ENCODE data around the gene SYTL5.

The SYTL5 gene

DNA sequence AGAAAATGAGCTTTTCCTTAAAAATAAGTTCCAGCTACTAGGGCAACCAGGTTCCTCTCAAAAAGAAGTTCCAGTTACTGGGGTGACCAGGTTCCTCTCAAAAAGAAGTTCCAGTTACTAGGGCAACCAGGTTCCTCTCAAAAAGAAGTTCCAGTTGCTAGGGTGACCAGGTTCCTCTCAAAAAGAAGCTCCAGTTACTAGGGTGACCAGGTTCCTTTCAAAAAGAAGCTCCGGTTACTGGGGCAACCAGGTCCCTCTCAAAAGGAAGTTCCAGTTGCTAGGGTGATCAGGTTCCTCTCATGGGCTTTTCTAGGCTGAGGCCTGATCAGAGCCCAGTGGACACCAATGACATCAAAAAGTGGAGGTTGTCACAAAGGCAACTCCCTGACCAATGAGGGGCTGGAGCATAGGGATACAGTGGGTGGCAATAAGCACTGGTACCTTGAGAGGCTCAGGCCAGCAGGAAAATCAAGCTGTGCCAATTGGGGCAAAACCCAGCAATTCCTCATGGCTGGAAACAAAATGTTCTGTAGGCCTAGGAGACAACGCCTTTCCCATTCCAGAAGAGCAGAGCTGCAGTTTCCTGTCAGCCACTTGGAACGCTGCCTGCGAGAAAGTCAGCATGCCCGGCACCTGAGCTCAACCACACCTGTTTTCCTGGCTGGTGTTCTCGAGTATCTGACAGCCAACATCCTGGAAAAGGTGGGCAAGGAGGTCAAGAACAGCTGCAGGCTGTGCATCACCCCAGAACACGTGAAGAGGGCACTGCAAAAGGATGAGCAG, 12.3 kb upstream of the SYTL5 start:
- H3K36me3 ChIP-seq (ENCODE audit: insufficient read depth, low read length) = no peaks in the 10 kb centered on the region
- peaks cover 0 to 4% of the 10 kb centered on the region in 2 donors for H3K27me3 ChIP-seq (ENCODE audit: control insufficient read depth in 1 of 2, insufficient read depth in 2 of 2, low read length in 2 of 2)
- H3K4me1 ChIP-seq (ENCODE audit: insufficient read depth, low read length) = no peaks in the 10 kb centered on the region
- no peak overlapping the region for H3K9ac ChIP-seq (ENCODE audit: low read length)
- H3K4me3 ChIP-seq (ENCODE audit: low read depth in 1 of 2, low read length in 2 of 2) = no peak overlapping the region
- H3K27ac ChIP-seq (ENCODE audit: low read depth, low read length) = no peak overlapping the region
- no peaks in the 10 kb centered on the region for H3K9me3 ChIP-seq (ENCODE audit: low read length)

DNA sequence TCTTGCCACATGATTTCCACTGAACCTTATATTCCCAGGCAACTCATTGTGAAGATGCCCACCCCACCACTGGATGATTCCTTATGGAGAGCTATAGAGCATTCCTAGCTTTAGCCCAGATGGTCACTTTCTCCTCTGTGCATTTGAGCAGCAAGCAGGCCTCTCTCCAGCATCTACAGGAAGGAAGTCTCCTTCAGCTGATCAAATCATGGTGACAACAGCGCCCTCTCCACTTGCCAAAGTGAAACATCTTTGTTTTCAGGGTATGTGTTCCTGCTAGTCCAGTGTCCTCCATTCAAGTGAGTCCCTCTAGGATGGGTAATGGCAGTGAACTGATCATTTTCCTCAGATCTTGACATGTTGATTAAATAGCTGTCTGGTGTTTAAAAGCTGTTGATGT, 10.9 kb upstream of the SYTL5 start:
- no peak overlapping the region for H3K4me3 ChIP-seq (ENCODE audit: low read depth in 1 of 2, low read length in 2 of 2)
- no peak overlapping the region for H3K9ac ChIP-seq (ENCODE audit: low read length)
- no peak overlapping the region for H3K27ac ChIP-seq (ENCODE audit: low read depth, low read length)
- no peaks in the 10 kb centered on the region for H3K9me3 ChIP-seq (ENCODE audit: low read length)
- H3K27me3 ChIP-seq (ENCODE audit: control insufficient read depth in 1 of 2, insufficient read depth in 2 of 2, low read length in 2 of 2) = peaks cover 0 to 4% of the 10 kb centered on the region in 2 donors
- no peaks in the 10 kb centered on the region for H3K36me3 ChIP-seq (ENCODE audit: insufficient read depth, low read length)
- no peaks in the 10 kb centered on the region for H3K4me1 ChIP-seq (ENCODE audit: insufficient read depth, low read length)

- Histone ChIP-seq H3K9ac (ENCODE audit: low read length) (no peak overlapping the region), H3K4me3 (ENCODE audit: low read depth in 1 of 2, low read length in 2 of 2) (no peak overlapping the region), H3K27ac (ENCODE audit: low read depth, low read length) (no peak overlapping the region), H3K9me3 (ENCODE audit: low read length) (no peaks in the 10 kb centered on the region), H3K27me3 (ENCODE audit: control insufficient read depth in 1 of 2, insufficient read depth in 2 of 2, low read length in 2 of 2) (peaks cover 0 to 4% of the 10 kb centered on the region in 2 donors), H3K36me3 (ENCODE audit: insufficient read depth, low read length) (no peaks in the 10 kb centered on the region), H3K4me1 (ENCODE audit: insufficient read depth, low read length) (no peaks in the 10 kb centered on the region)
These were observed 9.3 kb upstream of the SYTL5 start for GRCh38 chrX:37997096-37997495.

GRCh38 chrX:37998586-37999262, 7.6 kb upstream of the SYTL5 start:
- H3K4me3 ChIP-seq (ENCODE audit: low read depth in 1 of 2, low read length in 2 of 2) = no peak overlapping the region
- no peak overlapping the region for H3K27ac ChIP-seq (ENCODE audit: low read depth, low read length)
- no peaks in the 10 kb centered on the region for H3K36me3 ChIP-seq (ENCODE audit: insufficient read depth, low read length)
- H3K9ac ChIP-seq (ENCODE audit: low read length) = no peak overlapping the region
- no peaks in the 10 kb centered on the region for H3K9me3 ChIP-seq (ENCODE audit: low read length)
- H3K27me3 ChIP-seq (ENCODE audit: control insufficient read depth in 1 of 2, insufficient read depth in 2 of 2, low read length in 2 of 2) = peaks cover 0 to 4% of the 10 kb centered on the region in 2 donors
- no peaks in the 10 kb centered on the region for H3K4me1 ChIP-seq (ENCODE audit: insufficient read depth, low read length)

DNA sequence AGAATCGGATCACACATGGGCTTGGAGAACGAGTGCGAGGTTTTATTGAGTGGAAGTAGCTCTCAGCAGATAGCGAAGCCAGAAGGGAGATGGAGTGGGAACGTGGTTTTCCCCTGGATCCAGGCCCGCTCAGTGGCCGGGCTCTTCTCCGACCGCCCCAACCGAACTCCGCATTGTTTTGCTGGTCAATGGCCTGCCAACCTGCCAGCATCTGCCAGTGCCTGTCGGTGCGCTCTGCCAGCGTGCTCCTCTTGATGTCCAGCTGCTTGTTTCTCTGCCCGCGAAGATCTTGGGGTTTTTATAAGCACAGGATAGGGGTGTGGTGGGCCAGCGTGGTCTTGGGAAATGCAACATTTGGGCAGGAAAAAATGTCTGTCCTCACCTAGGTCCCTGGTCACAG, 5.6 kb upstream of the SYTL5 start:
- Histone ChIP-seq H3K9ac (ENCODE audit: low read length) (no peak overlapping the region), H3K9me3 (ENCODE audit: low read length) (no peaks in the 10 kb centered on the region), H3K4me1 (ENCODE audit: insufficient read depth, low read length) (no peaks in the 10 kb centered on the region), H3K27me3 (ENCODE audit: control insufficient read depth in 1 of 2, insufficient read depth in 2 of 2, low read length in 2 of 2) (peaks cover 0 to 4% of the 10 kb centered on the region in 2 donors), H3K36me3 (ENCODE audit: insufficient read depth, low read length) (no peaks in the 10 kb centered on the region), H3K27ac (ENCODE audit: low read depth, low read length) (no peak overlapping the region), H3K4me3 (ENCODE audit: low read depth in 1 of 2, low read length in 2 of 2) (no peak overlapping the region)

DNA sequence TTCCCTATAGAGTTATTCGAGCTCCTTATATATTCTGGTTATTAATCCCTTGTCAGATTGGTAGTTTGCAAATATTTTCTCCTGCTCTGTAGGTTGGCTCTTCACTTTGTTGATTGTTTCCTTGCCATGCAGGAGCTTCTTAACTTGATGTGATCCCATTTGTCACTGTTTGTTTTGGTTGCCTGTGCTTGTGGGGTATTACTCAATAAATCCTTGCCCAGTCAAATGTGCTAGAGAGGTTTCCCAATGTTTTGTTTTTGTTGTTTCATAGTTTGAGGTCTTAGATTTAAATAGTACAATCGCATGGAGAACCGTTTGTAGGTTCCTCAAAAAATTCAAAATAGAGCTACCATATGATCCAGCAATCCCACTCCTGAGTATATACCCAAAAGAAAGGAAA, 2.3 kb upstream of the SYTL5 start:
- no peak overlapping the region for H3K27ac ChIP-seq (ENCODE audit: low read depth, low read length)
- no peaks in the 10 kb centered on the region for H3K9me3 ChIP-seq (ENCODE audit: low read length)
- no peak overlapping the region for H3K4me3 ChIP-seq (ENCODE audit: low read depth in 1 of 2, low read length in 2 of 2)
- no peaks in the 10 kb centered on the region for H3K4me1 ChIP-seq (ENCODE audit: insufficient read depth, low read length)
- H3K9ac ChIP-seq (ENCODE audit: low read length) = no peak overlapping the region
- H3K36me3 ChIP-seq (ENCODE audit: insufficient read depth, low read length) = no peaks in the 10 kb centered on the region
- no peaks in the 10 kb centered on the region for H3K27me3 ChIP-seq (ENCODE audit: control insufficient read depth in 1 of 2, insufficient read depth in 2 of 2, low read length in 2 of 2)

- Histone ChIP-seq H3K4me1 (ENCODE audit: insufficient read depth, low read length) (no peaks in the 10 kb centered on the region), H3K27ac (ENCODE audit: low read depth, low read length) (no peak overlapping the region)
These were observed 425 bp downstream of the SYTL5 start for GRCh38 chrX:38006778-38007177.

DNA sequence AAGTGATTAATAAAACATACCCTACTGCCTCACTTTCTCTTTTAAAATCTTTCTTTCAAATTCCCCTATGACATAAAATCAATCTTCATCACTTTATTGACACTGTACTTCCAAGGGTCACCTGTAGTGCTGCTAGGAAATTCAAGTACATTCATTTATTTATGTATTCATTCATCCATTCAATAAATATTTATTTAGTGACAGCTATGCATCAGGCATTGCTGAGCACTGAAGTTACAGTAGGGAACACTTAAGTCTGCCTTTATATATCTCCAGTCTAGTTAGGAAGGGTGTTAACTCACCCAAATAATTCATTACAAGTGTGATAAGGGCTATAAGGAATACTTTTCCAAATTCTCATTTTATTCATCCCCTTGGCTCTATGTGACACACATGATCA, 2.3 kb downstream of the SYTL5 start:
- Histone ChIP-seq H3K9ac (ENCODE audit: low read length) (no peak overlapping the region), H3K9me3 (ENCODE audit: low read length) (no peaks in the 10 kb centered on the region), H3K27ac (ENCODE audit: low read depth, low read length) (no peak overlapping the region), H3K4me1 (ENCODE audit: insufficient read depth, low read length) (no peaks in the 10 kb centered on the region), H3K27me3 (ENCODE audit: control insufficient read depth in 1 of 2, insufficient read depth in 2 of 2, low read length in 2 of 2) (no peaks in the 10 kb centered on the region), H3K36me3 (ENCODE audit: insufficient read depth, low read length) (no peaks in the 10 kb centered on the region), H3K4me3 (ENCODE audit: low read depth in 1 of 2, low read length in 2 of 2) (no peak overlapping the region)

More at GRCh38 chrX:38006778-38007177, 425 bp downstream of the SYTL5 start:
- no peaks in the 10 kb centered on the region for H3K27me3 ChIP-seq (ENCODE audit: control insufficient read depth in 1 of 2, insufficient read depth in 2 of 2, low read length in 2 of 2)
- H3K36me3 ChIP-seq (ENCODE audit: insufficient read depth, low read length) = no peaks in the 10 kb centered on the region
- no peaks in the 10 kb centered on the region for H3K9me3 ChIP-seq (ENCODE audit: low read length)
- H3K4me3 ChIP-seq (ENCODE audit: low read depth in 1 of 2, low read length in 2 of 2) = no peak overlapping the region
- H3K9ac ChIP-seq (ENCODE audit: low read length) = no peak overlapping the region

DNA sequence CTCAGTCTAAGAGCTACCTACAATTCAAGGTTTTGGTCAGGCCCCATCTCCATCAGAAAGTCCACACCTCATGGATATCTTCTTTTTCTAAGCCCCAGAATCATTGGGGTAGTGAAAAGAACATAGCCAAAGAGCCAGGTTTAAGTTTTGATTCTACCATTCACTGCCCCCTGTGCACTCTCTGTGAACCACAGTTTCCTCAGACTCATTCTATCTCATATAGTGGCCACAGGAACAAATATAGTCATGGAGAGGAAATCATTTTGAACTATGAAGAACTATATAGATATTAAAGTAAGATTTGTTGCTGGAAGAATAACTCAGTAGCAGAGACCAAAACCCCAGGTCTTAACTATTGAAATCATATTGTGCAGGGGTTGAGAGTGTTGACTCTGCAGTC, 3.3 kb downstream of the SYTL5 start:
- no peak overlapping the region for H3K9ac ChIP-seq (ENCODE audit: low read length)
- H3K9me3 ChIP-seq (ENCODE audit: low read length) = no peaks in the 10 kb centered on the region
- H3K27me3 ChIP-seq (ENCODE audit: control insufficient read depth in 1 of 2, insufficient read depth in 2 of 2, low read length in 2 of 2) = no peaks in the 10 kb centered on the region
- no peak overlapping the region for H3K4me3 ChIP-seq (ENCODE audit: low read depth in 1 of 2, low read length in 2 of 2)
- no peaks in the 10 kb centered on the region for H3K4me1 ChIP-seq (ENCODE audit: insufficient read depth, low read length)
- no peaks in the 10 kb centered on the region for H3K36me3 ChIP-seq (ENCODE audit: insufficient read depth, low read length)
- no peak overlapping the region for H3K27ac ChIP-seq (ENCODE audit: low read depth, low read length)

GRCh38 chrX:38018766-38019425, 12.5 kb downstream of the SYTL5 start:
- no peaks in the 10 kb centered on the region for H3K9me3 ChIP-seq (ENCODE audit: low read length)
- H3K27ac ChIP-seq (ENCODE audit: low read depth, low read length) = no peak overlapping the region
- H3K36me3 ChIP-seq (ENCODE audit: insufficient read depth, low read length) = no peaks in the 10 kb centered on the region
- no peaks in the 10 kb centered on the region for H3K4me1 ChIP-seq (ENCODE audit: insufficient read depth, low read length)
- H3K9ac ChIP-seq (ENCODE audit: low read length) = no peak overlapping the region
- H3K27me3 ChIP-seq (ENCODE audit: control insufficient read depth in 1 of 2, insufficient read depth in 2 of 2, low read length in 2 of 2) = no peaks in the 10 kb centered on the region
- H3K4me3 ChIP-seq (ENCODE audit: low read depth in 1 of 2, low read length in 2 of 2) = no peak overlapping the region

- H3K4me1 ChIP-seq (ENCODE audit: insufficient read depth, low read length) = no peaks in the 10 kb centered on the region
- H3K9ac ChIP-seq (ENCODE audit: low read length) = no peak overlapping the region
- no peaks in the 10 kb centered on the region for H3K27me3 ChIP-seq (ENCODE audit: control insufficient read depth in 1 of 2, insufficient read depth in 2 of 2, low read length in 2 of 2)
- no peaks in the 10 kb centered on the region for H3K36me3 ChIP-seq (ENCODE audit: insufficient read depth, low read length)
- no peaks in the 10 kb centered on the region for H3K9me3 ChIP-seq (ENCODE audit: low read length)
- no peak overlapping the region for H3K27ac ChIP-seq (ENCODE audit: low read depth, low read length)
- H3K4me3 ChIP-seq (ENCODE audit: low read depth in 1 of 2, low read length in 2 of 2) = no peak overlapping the region
These were observed 21.9 kb downstream of the SYTL5 start for GRCh38 chrX:38028300-38028699.
